K562 (cell line): ENCODE results near the gene RCSD1. TPM values are rescaled to one million over a fixed set of nuclear protein-coding genes. Genes with fewer than 3 reads are reported as not detected.

Experiments
- ATAC-seq: fragments of 200-7000 bp; cut with Tn5 transposase; 3 replicates; pipeline ENCODE4 v1.9.1; 2020; ENCODE audit warnings: moderate library complexity
- BruUV-seq: library from RNA; stranded (reverse); fragments of 400-500 nt; replicated peaks from 2 replicates; lab custom pipeline; 2021; lab: Mats Ljungman, UMichigan
- CTCF ChIA-PET: fragments of 300-600 bp; formaldehyde crosslinking; extraction: SDS; loops from one replicate; lab custom pipeline; 2021; ENCODE audit warnings: low intra/inter-chr PET ratio; lab: Yijun Ruan, JAX
- POLR2A ChIA-PET: fragments of 300-600, 350-650 bp; sonication (Branson Sonifier 250); formaldehyde crosslinking; extraction: SDS; loops from one replicate; lab custom pipeline; 2021; ENCODE audit warnings: antibody characterized with exemption, inconsistent platforms; lab: Yijun Ruan, JAX
- DNase-seq, 4 experiments: peaks; one replicate each; pipeline versions ENCODE4 v3.0.0 to v3.0.0-alpha.2; 2011 to 2018; ENCODE audit warnings: low spot score in 3 of 4, mixed read lengths in 3 of 4; ENCODE audit errors: extremely low read depth in 1 of 4
- FAIRE-seq: peaks from 2 replicates; lab custom pipeline; 2011; peaks lifted over from hg19 to GRCh38; lab: Jason Lieb, UNC
- H2AFZ ChIP-seq: 2 replicates; pipeline ENCODE4 v1.6.0; 2011; ENCODE audit warnings: low read depth, low read length, control low read depth, inconsistent platforms
- H3K27ac ChIP-seq: fragments of 200-600 bp; 3 replicates; pipeline ENCODE4 v1.8.0; 2011; ENCODE audit warnings: low read depth, mild to moderate bottlenecking, control low read depth, inconsistent platforms, low read length, moderate library complexity, mixed read lengths; ENCODE audit errors: extremely low read depth
- H3K27me3 ChIP-seq, 2 experiments: fragments of 300-600 bp in 1 of 2; 2 replicates in 1 of 2; 3 replicates in 1 of 2; pipeline versions ENCODE4 v1.6.0 to v1.8.0; 2011; ENCODE audit warnings: inconsistent platforms in 2 of 2, low read length in 2 of 2, mild to moderate bottlenecking in 1 of 2, mixed read lengths in 1 of 2, moderate library complexity in 1 of 2; ENCODE audit not compliant: control insufficient read depth in 2 of 2, insufficient read depth in 2 of 2
- H3K36me3 ChIP-seq: fragments of 300-600 bp; 3 replicates; pipeline ENCODE4 v1.8.0; 2011; ENCODE audit warnings: mild to moderate bottlenecking, low read length, inconsistent platforms; ENCODE audit not compliant: control insufficient read depth, insufficient read depth
- H3K4me1 ChIP-seq, 2 experiments: fragments of 200-600 bp in 1 of 2; replicated peaks in 1 of 2; 2 replicates in 1 of 2; 3 replicates in 1 of 2; pipeline versions ENCODE4 v1.5.1 to v1.8.0; 2011; ENCODE audit warnings: inconsistent platforms in 2 of 2, low read length in 2 of 2, mild to moderate bottlenecking in 1 of 2, mixed read lengths in 1 of 2, moderate library complexity in 1 of 2; ENCODE audit not compliant: control insufficient read depth in 2 of 2, insufficient read depth in 2 of 2
- H3K4me2 ChIP-seq: 2 replicates; pipeline ENCODE4 v1.6.1; 2011; ENCODE audit warnings: low read length, control low read depth, inconsistent platforms, mixed read lengths; ENCODE audit not compliant: insufficient read depth
- H3K4me3 ChIP-seq: fragments of 200-600 bp; sonication (generic), shearing (Covaris generic); 2 replicates; pipeline ENCODE4 v1.5.1; 2016; ENCODE audit warnings: control low read depth, inconsistent platforms
- H3K79me2 ChIP-seq: fragments of 200-600 bp; 3 replicates; pipeline ENCODE4 v1.8.0; 2011; ENCODE audit warnings: low read length, inconsistent platforms; ENCODE audit not compliant: control insufficient read depth, insufficient read depth
- H3K9ac ChIP-seq, 2 experiments: 2 replicates each; pipeline versions ENCODE4 v1.6.0 to v1.6.1; 2011; ENCODE audit warnings: low read depth in 2 of 2, low read length in 2 of 2, control low read depth in 1 of 2, inconsistent platforms in 1 of 2, mild to moderate bottlenecking in 1 of 2, mixed read lengths in 1 of 2; ENCODE audit not compliant: insufficient read depth in 1 of 2
- H3K9me1 ChIP-seq: one replicate; pipeline ENCODE4 v1.6.0; 2011; ENCODE audit warnings: inconsistent platforms, mild to moderate bottlenecking, low read length, moderate library complexity; ENCODE audit not compliant: control insufficient read depth, insufficient read depth
- H3K9me3 ChIP-seq: replicated peaks from 2 replicates; pipeline ENCODE4 v1.5.1; 2011; ENCODE audit warnings: low read depth, low read length, inconsistent platforms; ENCODE audit not compliant: control insufficient read depth, insufficient read depth
- H4K20me1 ChIP-seq: replicated peaks from 2 replicates; pipeline ENCODE4 v1.6.1; 2011; ENCODE audit warnings: low read length, inconsistent platforms, mixed read lengths; ENCODE audit not compliant: control insufficient read depth, insufficient read depth
- CEBPB ChIP-seq: fragments of 450-650 bp; IDR thresholded peaks from 2 replicates; pipeline ENCODE4 v1.6.1; 2016; ENCODE audit warnings: missing genetic modification characterization, missing compliant biosample characterization
- FOXK1 ChIP-seq: sonication (generic); formaldehyde crosslinking; IDR thresholded peaks from 2 replicates; pipeline ENCODE4 v1.8.0; 2022; ENCODE audit warnings: missing genetic modification reagents, mild to moderate bottlenecking, borderline replicate concordance
- POLR2AphosphoS5 ChIP-seq: IDR thresholded peaks from 2 replicates; pipeline ENCODE4 v1.6.1; 2011; ENCODE audit warnings: mild to moderate bottlenecking, low read depth, low read length, moderate library complexity; ENCODE audit not compliant: control insufficient read depth, insufficient read depth
- SPI1 ChIP-seq: IDR thresholded peaks from 2 replicates; pipeline ENCODE4 v1.6.1; 2011; ENCODE audit warnings: low read depth, low read length, control low read depth, borderline replicate concordance
- TRIM25 ChIP-seq: fragments of 450-650 bp; IDR thresholded peaks from 2 replicates; pipeline ENCODE4 v1.7.0; 2016; ENCODE audit warnings: borderline replicate concordance
- ZC3H11A ChIP-seq: IDR thresholded peaks from 2 replicates; pipeline ENCODE4 v1.6.1; 2012; ENCODE audit warnings: low read depth, low read length, improper control_type of control experiment
- ZNF212 ChIP-seq: fragments of 450-650 bp; formaldehyde crosslinking; IDR thresholded peaks from 2 replicates; pipeline ENCODE4 v1.4.0; 2020; ENCODE audit warnings: mild to moderate bottlenecking
- ZNF318 ChIP-seq, 2 experiments: fragments of 450-650 bp; IDR thresholded peaks; 2 replicates each; pipeline ENCODE4 v1.6.1; 2016; ENCODE audit warnings: mild to moderate bottlenecking in 2 of 2, borderline replicate concordance in 1 of 2, low read depth in 1 of 2, moderate library complexity in 1 of 2
- WGBS: fragments of 100-300 bp; shearing (Covaris generic); methylation state at CpG from one replicate; pipeline ENCODE4 v1.1.6; 2016; ENCODE audit warnings: low coverage, mixed read lengths; ENCODE audit not compliant: insufficient coverage; ENCODE audit errors: missing lambda C conversion rate; 5-methylcytosine and 5-hydroxymethylcytosine counted together
- in situ Hi-C: fragments of 300-500 bp; cut with MboI; formaldehyde crosslinking; loops from 4 replicates; pipeline ENCODE4 v1.15.0; 2018; ENCODE audit warnings: inconsistent platforms, mixed read lengths
- intact Hi-C: fragments of 100-400 bp; cut with micrococcal nuclease; formaldehyde crosslinking; loops from 2 replicates; pipeline ENCODE4 v1.14.2; 2022
- polyA plus RNA-seq, 8 experiments: library from polyadenylated mRNA; depleted of rRNA in 4 of 8; stranded (reverse) in 5 of 8; unstranded in 3 of 8; fragments of >200 nt; fragmentation: Nextera tagmentation in 2 of 8; fragmentation: Illumina TruSeq in 1 of 8; extraction: Ambion mirVana in 2 of 8; extraction: Trizol in 1 of 8; gene quantifications; 2 replicates each; pipeline versions ENCODE4 v1.2.1 to v1.2.3, GENCODE V29; 2011 to 2014; ENCODE audit warnings: inconsistent platforms in 1 of 8, missing spikeins in 1 of 8
- total RNA-seq, 7 experiments: library from RNA; depleted of rRNA in 6 of 7; stranded (reverse); fragments of >200 nt in 6 of 7; fragmentation: Illumina TruSeq in 2 of 7; extraction: Trizol in 2 of 7; gene quantifications; 2 replicates each; pipeline versions ENCODE4 v1.2.1 to v1.2.3, GENCODE V29; 2011 to 2021; ENCODE audit warnings: low replicate concordance in 1 of 7

The RCSD1 gene
- total and polyA plus RNA-seq, 9 of the 15 experiments (the other 6 are each of a cell fraction or from before 2014, with no cell fraction given): 7.8 to 69.8 (median 45.3) TPM

GRCh38 chr1:167638064-167638463 is 8.0 kb downstream of the RCSD1 start:
- Histone ChIP-seq H3K9me3 (no peaks in the 10 kb centered on the region), H3K27me3 (no peaks in the 10 kb centered on the region), H3K9ac (0 out of 4 replicates have a peak overlapping the region, but pooled peaks of 1 of the 2 experiments have one; percentile 40)
- in situ Hi-C loops: no loop called here
- POLR2A ChIA-PET: interaction anchor here (0.7 to 2.0 kb wide), 6 partner anchors 12 to 530 kb away, joined by 3 to 7 read pairs (median 4); partner anchors contain the start of gene CREG1
- TF ChIP-seq POLR2AphosphoS5 (peak; percentile 18; the same call in 1 of the 2 replicates), TRIM25 (no peak), FOXK1 (no peak), ZNF212 (CRISPR knock-in tag) (no peak), ZC3H11A (no peak), ZNF318 (IDR thresholded peaks at IDR 0.05; ENCODE audit: borderline replicate concordance in 1 of 2, low read depth in 1 of 2) (no peak), SPI1 (no peak), CEBPB (peak; percentile 42; the same call in 1 of the 2 replicates)
- TF ChIP-seq, all 486 proteins: peak for 2
- CTCF ChIA-PET: no interaction called here
- H3K9me1 ChIP-seq: no peaks in the 10 kb centered on the region
- H3K27ac ChIP-seq: no peak overlapping the region
- H3K4me2 ChIP-seq: no peak overlapping the region
- H3K4me3 ChIP-seq: no peak overlapping the region
- ATAC-seq (no peak), FAIRE-seq (no peak), DNase-seq (no peak)
- no peak overlapping the region for H2AFZ ChIP-seq
- peaks cover 27 to 62% of the 10 kb centered on the region in 2 experiments for H3K4me1 ChIP-seq
- H4K20me1 ChIP-seq: peaks cover 13% of the 10 kb centered on the region; the same call in 1 of the 2 replicates
- BruUV-seq: no TSS peak
- intact Hi-C loops: loop anchor here (10.0 kb wide), 2 partner anchors 227 to 297 kb away; partner anchors contain the start of genes DCAF6 and MPC2
- 89% methylated on average over 5 of the region's 5 CpGs for WGBS
- H3K79me2 ChIP-seq: peaks cover 56% of the 10 kb centered on the region
- peaks cover 87% of the 10 kb centered on the region for H3K36me3 ChIP-seq
